Muscle layer of colon (tissue), 2 donors: ENCODE measurements around the gene SEMA5A.

ENCODE experiments used
- H3K27ac ChIP-seq: one replicate; pipeline ENCODE4 v1.7.0; 2013; ENCODE audit warnings: low read depth, mild to moderate bottlenecking, low read length, moderate library complexity
- H3K27me3 ChIP-seq, 2 donors: one replicate each; pipeline ENCODE4 v1.7.0; 2013; ENCODE audit warnings: low read length in 2 of 2, mild to moderate bottlenecking in 2 of 2; ENCODE audit not compliant: insufficient read depth in 2 of 2, control insufficient read depth in 1 of 2
- H3K36me3 ChIP-seq: one replicate; pipeline ENCODE4 v1.7.0; 2013; ENCODE audit warnings: mild to moderate bottlenecking, low read length; ENCODE audit not compliant: insufficient read depth
- H3K4me1 ChIP-seq: one replicate; pipeline ENCODE4 v1.7.0; 2013; ENCODE audit warnings: mild to moderate bottlenecking, low read length; ENCODE audit not compliant: insufficient read depth
- H3K4me3 ChIP-seq, 2 donors: one replicate each; pipeline ENCODE4 v1.7.0; 2013; ENCODE audit warnings: low read length in 2 of 2, low read depth in 1 of 2, mild to moderate bottlenecking in 1 of 2, moderate library complexity in 1 of 2
- H3K9ac ChIP-seq: one replicate; pipeline ENCODE4 v1.7.0; 2013; ENCODE audit warnings: low read length
- H3K9me3 ChIP-seq: one replicate; pipeline ENCODE4 v1.7.0; 2013; ENCODE audit warnings: mild to moderate bottlenecking, low read length
- donor health status: abdominal sarcoma.
- donor health status: Adenocarcinoma of cecum.

Gene SEMA5A

DNA sequence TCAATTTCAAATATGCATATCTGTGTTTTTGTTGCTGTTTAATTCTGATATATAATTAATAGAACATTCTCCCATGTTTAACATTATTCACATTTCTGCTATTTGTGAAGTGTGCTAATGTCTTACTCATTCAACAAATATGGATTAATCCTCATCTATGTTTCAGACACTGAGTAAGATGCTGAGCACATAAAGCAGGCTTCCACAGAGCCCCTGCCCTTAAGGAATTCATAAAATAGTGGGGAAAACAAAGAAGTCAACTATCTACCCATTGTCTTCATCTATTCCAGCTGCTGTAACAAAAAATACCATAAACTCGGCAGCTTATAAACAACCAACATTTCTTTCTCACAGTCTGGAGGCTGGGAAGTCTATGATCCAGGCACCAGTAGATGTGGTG, 333.3 kb downstream of the SEMA5A start:
- Histone ChIP-seq H3K9ac (no peak overlapping the region), H3K4me1 (no peaks in the 10 kb centered on the region), H3K9me3 (no peaks in the 10 kb centered on the region), H3K4me3 (no peak overlapping the region), H3K27ac (no peak overlapping the region), H3K27me3 (no peaks in the 10 kb centered on the region), H3K36me3 (no peaks in the 10 kb centered on the region)

DNA sequence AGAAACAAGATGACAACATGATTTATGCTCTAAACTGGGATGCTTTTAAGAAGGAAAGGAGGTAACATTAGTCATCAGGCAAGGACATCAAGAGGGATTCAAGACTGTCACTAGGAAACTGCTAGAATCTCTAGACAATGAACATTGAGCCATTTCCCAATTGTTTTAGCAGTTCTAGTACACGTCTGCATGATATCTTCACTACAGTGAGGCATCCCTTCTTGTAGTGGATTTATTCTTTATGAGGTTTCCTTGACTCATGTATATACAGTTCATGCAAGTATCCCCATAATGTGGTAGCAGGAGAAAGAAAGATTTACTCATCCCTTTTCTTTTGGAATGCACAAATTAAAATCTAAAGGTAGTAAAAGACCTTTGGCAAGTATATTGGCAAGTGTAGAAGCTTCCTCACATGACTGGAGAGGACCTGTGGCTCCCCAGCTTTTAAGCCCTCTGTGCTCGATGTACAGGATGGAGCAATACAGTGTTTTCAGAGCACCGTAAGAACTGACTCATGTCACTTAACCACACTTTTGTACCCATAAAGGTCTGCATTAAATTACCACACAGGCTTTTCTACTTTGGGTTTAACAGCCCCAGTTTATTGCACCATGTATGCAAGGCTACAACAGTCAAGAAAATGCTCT, 335.9 kb downstream of the SEMA5A start:
- Histone ChIP-seq H3K27me3 (no peaks in the 10 kb centered on the region), H3K9ac (no peak overlapping the region), H3K9me3 (no peaks in the 10 kb centered on the region), H3K4me3 (no peak overlapping the region), H3K36me3 (no peaks in the 10 kb centered on the region), H3K27ac (no peak overlapping the region), H3K4me1 (no peaks in the 10 kb centered on the region)

DNA sequence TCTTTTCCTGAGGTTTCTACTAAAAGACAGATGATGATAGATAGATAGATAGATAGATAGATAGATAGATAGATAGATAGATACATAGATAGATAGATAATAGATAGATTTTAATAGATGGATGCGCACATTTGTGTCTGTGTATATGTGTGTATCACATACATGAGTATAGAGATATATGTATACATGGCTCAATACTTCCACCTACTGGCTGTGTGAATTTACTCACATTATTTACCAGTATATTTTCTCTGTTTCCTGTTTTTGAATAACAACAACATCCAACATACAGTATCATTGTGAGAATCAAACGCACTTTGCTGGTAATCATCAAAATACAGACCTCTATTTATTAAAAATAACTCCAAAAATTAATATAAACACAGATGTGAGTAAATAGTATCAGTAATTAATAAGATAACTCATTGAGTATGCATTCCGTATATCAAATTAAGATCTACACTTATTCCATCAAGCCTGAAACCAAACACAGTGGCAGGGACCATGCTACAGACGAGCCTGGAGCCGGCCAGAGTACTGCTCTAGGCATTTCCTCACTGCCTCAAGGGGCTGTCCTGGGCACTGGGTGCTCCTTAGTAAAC, 338.0 kb downstream of the SEMA5A start:
- H3K4me1 ChIP-seq: no peaks in the 10 kb centered on the region
- H3K9me3 ChIP-seq: no peaks in the 10 kb centered on the region
- no peak overlapping the region for H3K27ac ChIP-seq
- H3K36me3 ChIP-seq: no peaks in the 10 kb centered on the region
- no peak overlapping the region for H3K4me3 ChIP-seq
- no peaks in the 10 kb centered on the region for H3K27me3 ChIP-seq
- no peak overlapping the region for H3K9ac ChIP-seq

DNA sequence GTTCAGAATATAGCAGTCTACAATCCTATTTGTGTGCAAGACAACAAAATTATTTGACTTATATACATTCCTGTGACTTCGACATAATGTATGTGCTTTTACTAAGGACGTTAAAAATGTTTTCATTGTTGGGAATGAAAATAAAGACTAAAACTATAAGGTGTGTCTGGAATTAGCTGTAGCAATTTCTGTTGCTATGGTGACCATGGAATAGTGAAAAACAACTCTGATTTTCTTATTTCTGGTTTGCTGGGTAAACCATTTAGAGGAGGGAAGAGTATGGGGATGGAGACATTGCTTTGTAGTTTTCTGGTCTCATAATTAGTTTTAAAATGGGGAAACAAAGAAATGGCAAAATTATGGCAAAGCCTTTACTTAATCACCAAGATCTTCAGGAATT, 343.2 kb downstream of the SEMA5A start:
- Histone ChIP-seq H3K27ac (no peak overlapping the region), H3K27me3 (no peaks in the 10 kb centered on the region), H3K36me3 (no peaks in the 10 kb centered on the region), H3K4me1 (no peaks in the 10 kb centered on the region), H3K9ac (no peak overlapping the region), H3K9me3 (no peaks in the 10 kb centered on the region), H3K4me3 (no peak overlapping the region)

DNA sequence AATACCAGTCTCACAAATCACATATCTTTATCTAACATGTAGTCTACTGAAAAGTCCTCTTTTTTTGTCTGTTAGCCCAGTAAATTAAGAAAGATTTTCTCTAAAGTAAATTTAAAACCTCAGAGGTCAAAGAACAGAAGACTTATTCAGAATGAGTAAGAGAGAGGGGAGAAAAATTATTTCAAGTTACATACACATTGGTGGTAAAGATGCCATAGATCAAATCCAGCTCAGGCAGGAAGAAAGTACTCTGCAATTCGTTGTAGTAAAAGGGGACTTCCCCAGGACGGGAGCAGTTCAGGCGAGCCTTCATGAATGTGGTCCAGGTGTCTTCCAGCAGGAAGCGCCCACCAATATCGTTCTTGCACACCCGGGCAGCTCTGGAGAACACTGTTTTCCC, 344.1 kb downstream of the SEMA5A start:
- H3K27me3 ChIP-seq: no peaks in the 10 kb centered on the region
- no peak overlapping the region for H3K27ac ChIP-seq
- H3K4me1 ChIP-seq: no peaks in the 10 kb centered on the region
- no peaks in the 10 kb centered on the region for H3K36me3 ChIP-seq
- no peak overlapping the region for H3K4me3 ChIP-seq
- no peak overlapping the region for H3K9ac ChIP-seq
- H3K9me3 ChIP-seq: no peaks in the 10 kb centered on the region

DNA sequence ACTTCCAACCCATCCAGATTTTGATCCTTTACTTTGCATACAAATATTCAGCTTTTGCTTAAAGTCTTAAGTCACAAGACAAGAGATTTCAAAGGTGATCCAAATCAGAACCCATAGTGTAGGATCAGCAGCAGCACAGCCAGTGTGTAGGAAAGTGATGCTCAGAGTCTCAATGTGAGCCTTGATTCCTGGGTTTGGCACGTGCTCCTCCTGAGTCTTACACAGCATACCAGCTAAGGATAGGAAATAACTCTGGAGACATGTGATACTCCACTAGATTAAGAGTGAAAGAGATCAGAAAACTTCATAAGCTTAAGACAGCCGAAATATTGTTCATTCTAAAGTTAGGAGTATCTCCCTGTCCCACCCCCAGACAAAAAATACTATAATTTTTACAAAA, 344.9 kb downstream of the SEMA5A start:
- Histone ChIP-seq H3K27me3 (no peaks in the 10 kb centered on the region), H3K9ac (no peak overlapping the region), H3K9me3 (no peaks in the 10 kb centered on the region), H3K4me3 (no peak overlapping the region), H3K36me3 (no peaks in the 10 kb centered on the region), H3K27ac (no peak overlapping the region), H3K4me1 (no peaks in the 10 kb centered on the region)

DNA sequence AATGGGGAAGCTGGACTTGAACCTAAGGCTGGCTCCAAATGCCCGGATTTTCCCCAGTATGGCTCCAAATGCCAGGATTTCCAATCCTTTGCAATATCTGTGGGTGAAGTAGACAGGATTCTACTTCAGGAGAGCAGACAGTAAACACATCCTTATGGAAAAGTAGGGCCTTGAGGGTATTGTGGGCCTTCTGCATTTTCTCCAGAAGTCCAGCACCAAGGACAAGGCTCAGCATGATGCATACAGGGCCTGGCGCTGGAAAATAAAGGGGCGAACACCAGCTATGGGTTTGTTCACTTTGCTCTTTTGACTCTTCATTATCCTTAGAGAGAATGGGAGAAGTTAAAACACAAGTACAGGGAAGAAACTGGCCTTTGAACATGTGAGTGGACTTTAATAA, 347.5 kb downstream of the SEMA5A start:
- no peaks in the 10 kb centered on the region for H3K4me1 ChIP-seq
- H3K4me3 ChIP-seq: no peak overlapping the region
- no peak overlapping the region for H3K27ac ChIP-seq
- H3K9me3 ChIP-seq: no peaks in the 10 kb centered on the region
- no peaks in the 10 kb centered on the region for H3K27me3 ChIP-seq
- no peak overlapping the region for H3K9ac ChIP-seq
- H3K36me3 ChIP-seq: no peaks in the 10 kb centered on the region

DNA sequence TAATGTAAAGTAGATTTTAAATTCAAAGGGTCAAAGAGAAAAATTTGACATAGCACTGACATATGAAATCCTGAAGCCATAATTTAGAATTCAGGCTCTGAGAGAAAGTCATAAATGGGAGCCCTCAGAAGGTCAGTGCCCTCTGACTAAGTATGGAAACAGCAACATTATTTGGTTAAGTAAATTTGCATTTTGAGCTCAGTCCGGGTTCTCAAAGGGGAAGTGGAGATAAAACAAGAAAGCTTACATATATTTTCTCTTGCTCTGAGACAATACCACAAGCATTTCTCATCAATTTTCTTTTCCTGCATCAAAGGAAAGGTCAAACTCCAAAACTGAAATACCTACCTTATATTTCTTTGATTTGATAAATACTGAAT, 348.0 kb downstream of the SEMA5A start:
- Histone ChIP-seq H3K9me3 (no peaks in the 10 kb centered on the region), H3K27ac (no peak overlapping the region), H3K4me1 (no peaks in the 10 kb centered on the region), H3K4me3 (no peak overlapping the region), H3K27me3 (no peaks in the 10 kb centered on the region), H3K36me3 (no peaks in the 10 kb centered on the region), H3K9ac (no peak overlapping the region)

DNA sequence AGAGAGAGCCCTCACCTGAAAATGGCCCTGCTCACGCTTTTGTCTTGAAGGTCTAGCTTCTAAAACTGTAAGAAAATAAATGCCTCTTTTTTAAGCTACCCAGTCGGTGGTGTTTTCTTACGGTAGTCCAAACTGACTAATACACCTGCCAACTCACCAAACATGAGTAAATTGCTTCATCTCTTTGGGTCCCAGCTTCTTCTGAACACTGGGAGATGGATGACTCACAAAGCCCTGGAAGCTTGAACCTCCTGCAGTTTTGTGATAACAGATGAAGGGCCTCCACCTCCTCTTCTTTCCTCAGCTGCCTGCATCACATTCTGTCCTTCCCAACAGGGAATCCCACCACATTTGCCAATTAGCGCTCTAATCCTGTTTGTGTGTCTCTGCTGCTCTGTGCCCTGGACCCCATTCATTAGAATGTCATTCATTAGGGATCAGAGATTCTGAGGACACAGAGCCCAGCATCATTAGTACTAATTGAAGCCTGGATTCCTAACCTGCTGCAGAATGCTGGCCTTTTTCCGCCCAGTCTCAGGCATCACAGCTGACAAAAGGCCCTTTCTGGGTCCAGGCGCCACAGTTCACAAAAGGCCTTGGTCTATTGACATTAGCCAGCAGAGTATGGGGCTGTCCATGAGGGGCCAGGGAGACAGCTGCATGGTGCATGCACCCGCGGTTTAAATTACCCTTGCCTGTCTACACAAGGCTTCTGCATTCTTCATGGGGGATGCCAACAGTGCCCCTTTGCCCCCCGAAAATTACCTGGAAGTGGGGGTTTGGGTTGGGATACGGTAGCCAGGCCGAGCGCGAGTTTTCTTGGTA, 349.3 kb downstream of the SEMA5A start:
- Histone ChIP-seq H3K4me1 (no peaks in the 10 kb centered on the region), H3K36me3 (no peaks in the 10 kb centered on the region), H3K4me3 (no peak overlapping the region), H3K27ac (no peak overlapping the region), H3K27me3 (no peaks in the 10 kb centered on the region), H3K9ac (no peak overlapping the region), H3K9me3 (no peaks in the 10 kb centered on the region)

DNA sequence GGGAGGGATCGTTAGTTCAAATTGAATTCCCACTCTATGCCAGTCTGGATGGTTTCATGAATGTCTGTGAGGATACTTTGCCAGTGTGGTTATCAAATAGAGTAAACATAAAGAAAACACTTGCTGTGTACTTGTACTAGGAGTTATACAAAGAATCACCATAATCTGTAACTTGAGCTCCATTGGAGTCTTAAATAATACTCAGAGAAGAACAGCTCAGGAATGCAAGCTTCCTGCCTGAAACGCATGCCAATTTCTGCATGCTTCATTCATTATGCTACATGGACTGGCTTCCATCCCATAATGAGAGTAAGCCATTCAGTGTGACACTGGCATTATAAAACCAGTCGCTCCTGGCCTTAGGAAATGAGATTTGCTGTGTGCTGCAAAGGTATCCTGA, 351.4 kb downstream of the SEMA5A start:
- Histone ChIP-seq H3K27me3 (no peaks in the 10 kb centered on the region), H3K4me1 (no peaks in the 10 kb centered on the region), H3K27ac (no peak overlapping the region), H3K9ac (no peak overlapping the region), H3K4me3 (no peak overlapping the region), H3K36me3 (no peaks in the 10 kb centered on the region), H3K9me3 (no peaks in the 10 kb centered on the region)

DNA sequence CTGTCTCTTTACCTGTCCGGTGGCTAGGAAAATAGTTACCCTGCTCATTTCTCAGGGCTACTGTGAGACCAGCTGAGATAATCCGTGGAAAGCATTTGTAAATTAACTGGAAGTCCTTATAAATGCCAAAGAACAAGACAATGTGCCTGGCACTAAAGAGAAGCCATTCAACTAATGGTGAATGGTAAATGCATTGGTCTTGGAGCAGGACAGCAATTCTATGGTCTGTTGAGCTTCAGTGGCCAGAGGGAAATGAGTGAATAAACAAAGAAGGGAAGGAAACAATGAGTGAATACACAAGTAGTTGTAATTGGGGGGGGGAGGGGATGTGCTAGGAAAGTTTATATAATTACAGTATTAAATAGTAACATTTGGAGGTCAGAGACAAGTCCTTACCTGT, 353.6 kb downstream of the SEMA5A start:
- Histone ChIP-seq H3K27ac (no peak overlapping the region), H3K27me3 (no peaks in the 10 kb centered on the region), H3K36me3 (no peaks in the 10 kb centered on the region), H3K4me3 (no peak overlapping the region), H3K9me3 (no peaks in the 10 kb centered on the region), H3K4me1 (no peaks in the 10 kb centered on the region), H3K9ac (no peak overlapping the region)
